Esophagus squamous epithelium (tissue), 5 donors: Measurements from ENCODE around the gene MYO18B. TPM values are rescaled to one million over a fixed set of nuclear protein-coding genes. Genes with fewer than 3 reads are reported as not detected.

Source experiments
- DNase-seq: peaks from one replicate; lab custom pipeline; 2025; lab: John Stamatoyannopoulos, UW
- H3K27ac ChIP-seq, 4 donors: fragments of 200-600 bp; sonication (generic); one replicate each; pipeline ENCODE4 v1.5.1; 2016 to 2019; ENCODE audit warnings: mild to moderate bottlenecking in 1 of 4
- H3K27me3 ChIP-seq, 4 donors: fragments of 200-600 bp; sonication (generic); 1 replicate in 3 of 4; 2 replicates in 1 of 4; pipeline versions ENCODE4 v1.5.1 to v1.6.0; 2017 to 2021; ENCODE audit warnings: antibody characterized with exemption in 1 of 4
- H3K36me3 ChIP-seq, 3 donors: fragments of 200-600 bp; sonication (generic); one replicate each; pipeline ENCODE4 v1.5.1; 2016 to 2019
- H3K4me1 ChIP-seq, 3 donors: fragments of 200-600 bp; sonication (generic); one replicate each; pipeline ENCODE4 v1.5.1; 2017 to 2019
- H3K4me3 ChIP-seq, 4 donors: fragments of 200-600 bp; sonication (generic); 1 replicate in 3 of 4; 2 replicates in 1 of 4; pipeline ENCODE4 v1.5.1; 2016 to 2019; ENCODE audit warnings: mild to moderate bottlenecking in 2 of 4, moderate library complexity in 1 of 4
- H3K9me3 ChIP-seq, 3 donors: fragments of 200-600 bp; sonication (generic); one replicate each; pipeline ENCODE4 v1.5.1; 2016 to 2019
- CTCF ChIP-seq, 6 experiments: fragments of 450-650 bp in 4 of 6; fragments of 200-600 bp in 2 of 6; sonication (generic) in 2 of 6; IDR thresholded peaks; one replicate each; pipeline ENCODE4 v1.5.1; 2016 to 2019; ENCODE audit warnings: antibody characterized with exemption in 6 of 6, mild to moderate bottlenecking in 4 of 6, moderate library complexity in 4 of 6
- POLR2A ChIP-seq, 4 donors: fragments of 450-650 bp; IDR thresholded peaks; one replicate each; pipeline ENCODE4 v1.6.1; 2017; ENCODE audit warnings: antibody characterized with exemption in 4 of 4, mild to moderate bottlenecking in 4 of 4, moderate library complexity in 3 of 4
- WGBS, 2 donors: methylation state at CpG; one replicate each; pipeline ENCODE4 v1.1.5; 2018; 5-methylcytosine and 5-hydroxymethylcytosine counted together
- intact Hi-C: fragments of 100-400 bp; cut with DNase I; formaldehyde crosslinking; loops from one replicate; pipeline ENCODE4 v1.15.0; 2022
- total RNA-seq, 4 donors: library from RNA; depleted of rRNA; stranded (reverse); fragments of >200 nt; gene quantifications; one replicate each; pipeline ENCODE4 v1.1.0, GENCODE V29; 2016
- donor health status: DM: yes; HTN: yes; CAD: no.

Gene MYO18B
- total RNA-seq, 4 donors from 2014 or later: 0.06 to 2.5 (median 0.17) TPM

- Histone ChIP-seq H3K27ac (no peak overlapping the region), H3K9me3 (no peaks in the 10 kb centered on the region), H3K36me3 (no peaks in the 10 kb centered on the region), H3K4me3 (no peak overlapping the region), H3K27me3 (peaks cover 0 to 14% (median 0%) of the 10 kb centered on the region in 4 donors), H3K4me1 (no peaks in the 10 kb centered on the region)
- DNase-seq: no peak
- intact Hi-C loops: no loop called here
- TF ChIP-seq CTCF (IDR thresholded peaks at IDR 0.05) (no peak), POLR2A (IDR thresholded peaks at IDR 0.05) (no peak)
- 53 to 55% methylated on average over 3 of the region's 3 CpGs for WGBS, 2 donors
Observed at GRCh38 chr22:25840891-25841290, 98.9 kb downstream of the MYO18B start.

GRCh38 chr22:25841775-25842174 lies 99.8 kb downstream of the MYO18B start:
- TF ChIP-seq POLR2A (IDR thresholded peaks at IDR 0.05): no peak
- no peak for TF ChIP-seq CTCF (IDR thresholded peaks at IDR 0.05)
- Histone ChIP-seq H3K27ac (no peak overlapping the region), H3K36me3 (no peaks in the 10 kb centered on the region), H3K27me3 (peaks cover 0 to 14% (median 0%) of the 10 kb centered on the region in 4 donors), H3K4me3 (no peak overlapping the region), H3K4me1 (no peaks in the 10 kb centered on the region), H3K9me3 (no peaks in the 10 kb centered on the region)
- DNase-seq: no peak
- intact Hi-C loops: no loop called here
- WGBS, 2 donors: 13 to 45% methylated on average over 2 to 6 of the region's 7 CpGs

GRCh38 chr22:25843660-25844405 lies 101.8 kb downstream of the MYO18B start:
- Histone ChIP-seq H3K4me3 (no peak overlapping the region), H3K4me1 (no peaks in the 10 kb centered on the region), H3K27me3 (peaks cover 0 to 14% (median 0%) of the 10 kb centered on the region in 4 donors), H3K27ac (no peak overlapping the region), H3K36me3 (no peaks in the 10 kb centered on the region), H3K9me3 (no peaks in the 10 kb centered on the region)
- DNase-seq: no peak
- 69 to 71% methylated on average over 5 to 7 of the region's 11 CpGs for WGBS, 2 donors
- TF ChIP-seq POLR2A (IDR thresholded peaks at IDR 0.05) (no peak), CTCF (IDR thresholded peaks at IDR 0.05) (no peak)
- intact Hi-C loops: no loop called here

GRCh38 chr22:25844601-25845000 lies 102.6 kb downstream of the MYO18B start:
- H3K9me3 ChIP-seq: no peaks in the 10 kb centered on the region
- peaks cover 0 to 14% (median 0%) of the 10 kb centered on the region in 4 donors for H3K27me3 ChIP-seq
- intact Hi-C loops: no loop called here
- H3K27ac ChIP-seq: no peak overlapping the region
- DNase-seq: no peak
- H3K36me3 ChIP-seq: no peaks in the 10 kb centered on the region
- H3K4me3 ChIP-seq: no peak overlapping the region
- 71 to 82% methylated on average over 7 to 8 of the region's 8 CpGs for whole genome bisulfite sequencing, 2 donors
- no peaks in the 10 kb centered on the region for H3K4me1 ChIP-seq
- TF ChIP-seq POLR2A (IDR thresholded peaks at IDR 0.05): no peak
- no peak for TF ChIP-seq CTCF (IDR thresholded peaks at IDR 0.05)

- H3K27ac ChIP-seq: no peak overlapping the region
- intact Hi-C loops: no loop called here
- H3K9me3 ChIP-seq: no peaks in the 10 kb centered on the region
- no peak overlapping the region for H3K4me3 ChIP-seq
- no peaks in the 10 kb centered on the region for H3K4me1 ChIP-seq
- TF ChIP-seq CTCF (IDR thresholded peaks at IDR 0.05) (no peak), POLR2A (IDR thresholded peaks at IDR 0.05) (no peak)
- no peaks in the 10 kb centered on the region for H3K36me3 ChIP-seq
- 57 to 80% methylated on average over 3 to 5 of the region's 12 CpGs for WGBS, 2 donors
- no peak for DNase-seq
- H3K27me3 ChIP-seq: peaks cover 0 to 19% (median 0%) of the 10 kb centered on the region in 4 donors
Observed at GRCh38 chr22:25845985-25846745, 104.2 kb downstream of the MYO18B start.
